ENCODE results near the gene SMAP2.

Gene SMAP2

GRCh38 chr1:40391688-40392145, 18.2 kb downstream of the SMAP2 start:
- DNase-seq: no peak

GRCh38 chr1:40392221-40392620, 18.7 kb downstream of the SMAP2 start:
- DNase-seq: no peak

DNA sequence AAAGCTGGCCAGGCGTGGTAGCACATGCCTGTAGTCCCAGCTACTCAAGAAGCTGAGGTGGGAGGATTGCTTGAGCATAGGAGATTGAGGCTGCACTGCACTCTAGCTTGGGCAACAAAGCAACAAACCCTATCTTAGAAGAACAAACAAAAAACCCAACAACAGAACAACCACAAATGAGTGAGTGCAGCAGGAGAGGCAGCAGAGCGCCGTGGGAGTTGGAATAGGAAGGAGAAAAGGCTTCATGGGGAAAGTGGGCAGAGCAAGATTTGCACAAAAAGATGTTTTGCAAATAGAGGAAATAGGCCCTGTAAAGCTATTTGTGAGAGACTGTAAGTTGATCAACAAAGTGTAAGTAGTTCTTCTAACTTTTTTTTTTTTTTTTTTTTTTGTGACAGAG, 19.6 kb downstream of the SMAP2 start:
- no peak for DNase-seq

- DNase-seq: no peak
Measured at GRCh38 chr1:40394491-40395172, 21.1 kb downstream of the SMAP2 start.

DNA sequence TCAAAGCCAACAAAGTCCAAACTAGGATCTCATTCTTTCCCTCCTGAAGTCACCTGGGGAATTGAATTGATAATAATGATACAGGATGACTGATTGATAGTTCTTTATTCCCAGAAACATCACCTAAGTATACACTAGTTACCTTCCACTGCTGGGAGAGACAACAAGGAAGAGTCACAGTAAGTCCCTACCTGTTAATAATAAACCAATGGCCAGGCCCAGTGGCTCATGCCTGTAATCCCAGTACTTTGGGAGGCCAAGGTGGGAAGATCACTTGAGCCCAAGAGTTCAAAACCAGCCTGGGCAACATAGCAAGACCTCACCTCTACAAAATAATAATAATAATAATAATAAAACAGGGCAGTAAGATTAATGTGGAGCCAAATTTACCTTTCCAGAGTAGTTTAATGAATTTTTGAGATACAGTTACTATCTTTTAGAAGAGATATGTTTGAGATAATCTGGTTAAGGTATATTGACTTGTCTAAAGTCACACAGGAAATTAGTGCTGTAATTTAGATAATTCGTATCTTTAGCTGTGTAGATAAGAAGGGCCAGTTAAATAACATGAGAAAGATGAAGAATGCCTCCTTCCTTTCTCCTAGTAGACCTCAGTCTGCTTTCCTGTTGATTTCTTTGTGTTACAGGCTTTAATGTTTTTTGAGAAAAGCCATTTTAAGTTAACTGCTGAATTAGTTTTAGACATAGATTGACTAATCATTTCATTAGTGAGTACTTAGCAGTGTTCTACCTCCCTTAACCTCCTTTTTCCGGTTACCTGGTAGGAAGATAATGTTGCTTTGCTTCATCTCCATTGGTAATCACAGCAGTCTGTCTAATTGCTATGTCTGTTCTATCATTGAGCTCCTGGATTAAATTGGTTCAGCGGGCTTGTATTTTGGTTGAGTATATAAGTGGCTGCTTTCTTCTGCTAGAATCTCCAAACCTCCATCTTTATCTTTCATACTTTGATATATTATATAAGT, 22.0 kb downstream of the SMAP2 start:
- DNase-seq: no peak

DNA sequence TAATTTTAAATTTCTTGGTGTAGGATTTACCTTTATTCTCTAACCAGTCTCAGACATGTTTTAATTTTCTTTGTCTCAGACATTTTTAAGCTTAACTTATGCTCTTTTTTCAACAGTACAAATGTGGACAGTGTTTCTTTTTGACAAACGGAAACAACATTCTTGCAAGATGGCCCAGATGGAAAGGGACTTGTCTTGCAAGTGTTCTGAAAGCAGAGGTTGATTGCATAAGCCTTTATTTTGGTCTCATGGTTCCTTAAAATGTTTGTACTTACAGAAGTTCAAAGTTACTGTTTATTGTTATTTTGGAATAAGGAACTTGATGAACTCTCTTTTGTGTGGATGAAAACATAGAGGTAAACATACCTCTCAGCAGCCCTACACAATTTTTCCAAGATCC, 22.9 kb downstream of the SMAP2 start:
- no peak for DNase-seq

- DNase-seq: no peak
Measured at GRCh38 chr1:40397258-40397657, 23.7 kb downstream of the SMAP2 start.

GRCh38 chr1:40399984-40400704, 26.6 kb downstream of the SMAP2 start:
- no peak for DNase-seq

- DNase-seq: no peak
Measured at GRCh38 chr1:40401473-40402201, 28.1 kb downstream of the SMAP2 start.

- DNase-seq: no peak
Measured at GRCh38 chr1:40404670-40405462, 31.3 kb downstream of the SMAP2 start.

DNA sequence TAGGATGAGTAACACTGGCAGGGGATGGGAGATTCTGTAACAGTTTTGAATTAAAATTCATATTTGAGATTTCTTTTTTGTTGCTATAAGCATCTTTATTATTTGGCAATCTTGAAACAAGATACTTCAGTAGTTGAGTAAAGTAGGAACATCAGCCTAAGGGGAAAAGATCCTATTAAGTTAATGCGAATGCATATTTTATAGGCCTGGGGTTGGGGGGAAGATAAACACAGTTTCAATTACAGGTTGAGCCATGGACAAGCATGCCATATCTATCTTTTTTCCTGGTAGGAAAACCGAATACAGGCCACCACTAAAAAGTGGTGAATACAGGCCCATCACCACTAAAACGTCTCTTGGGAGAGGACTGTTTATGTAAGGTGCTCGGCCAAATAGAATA, 32.3 kb downstream of the SMAP2 start:
- DNase-seq: no peak

GRCh38 chr1:40407453-40407852, 33.9 kb downstream of the SMAP2 start:
- DNase-seq: no peak

DNA sequence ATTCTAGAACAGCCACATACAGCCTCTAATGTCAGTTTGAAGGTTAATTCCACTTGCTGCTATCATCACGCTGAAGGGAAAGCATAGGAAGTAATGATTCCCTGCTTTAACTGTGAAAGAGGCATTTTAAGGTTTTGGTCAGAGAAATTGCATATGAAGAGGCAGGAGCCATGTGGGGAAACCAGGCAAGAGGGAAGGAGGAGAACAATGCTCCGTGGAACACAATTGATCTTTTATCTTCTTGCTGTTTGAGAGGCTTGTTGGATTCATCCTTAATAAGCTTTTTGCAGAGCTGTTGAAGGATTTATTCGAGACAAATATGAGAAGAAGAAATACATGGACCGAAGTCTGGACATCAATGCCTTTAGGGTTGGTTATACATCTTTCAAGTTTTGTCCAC, 35.9 kb downstream of the SMAP2 start:
- no peak for DNase-seq

DNA sequence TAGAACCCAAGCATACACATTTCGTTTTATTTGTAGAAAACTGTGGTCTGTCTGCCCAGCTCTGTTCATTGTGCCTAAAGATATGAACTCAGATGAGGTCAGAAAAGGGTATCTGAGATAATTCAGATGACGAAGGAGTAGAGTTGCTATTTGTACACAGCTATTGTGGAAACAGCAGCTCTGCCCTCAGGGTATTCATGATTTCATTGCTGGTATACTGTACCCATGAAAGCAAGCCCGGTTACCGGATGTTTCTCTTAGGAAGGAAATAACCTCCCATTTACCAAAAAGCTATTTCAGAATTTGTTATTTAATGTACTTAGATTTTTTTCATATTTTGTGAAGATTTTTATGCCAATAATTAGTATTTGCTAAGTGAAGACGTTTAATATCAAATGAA, 37.8 kb downstream of the SMAP2 start:
- no peak for DNase-seq

DNA sequence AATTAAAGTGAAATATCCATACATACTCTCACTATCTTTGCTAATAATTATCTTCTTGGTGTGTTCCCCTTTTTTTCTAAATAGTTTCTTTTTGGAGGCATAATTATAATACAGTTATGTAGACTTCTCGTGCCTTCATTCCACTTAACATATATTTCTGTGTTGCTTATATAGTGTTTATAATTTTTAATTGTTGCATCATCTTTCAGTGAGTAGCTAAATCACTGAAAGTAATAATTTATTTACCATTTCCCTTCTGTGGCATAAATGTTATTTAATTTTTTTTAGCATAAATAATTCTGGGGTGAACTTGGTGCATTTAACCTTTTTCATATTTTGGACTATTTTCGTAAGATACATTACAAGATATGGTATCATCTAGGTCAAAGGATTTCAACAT, 38.3 kb downstream of the SMAP2 start:
- no peak for DNase-seq

DNA sequence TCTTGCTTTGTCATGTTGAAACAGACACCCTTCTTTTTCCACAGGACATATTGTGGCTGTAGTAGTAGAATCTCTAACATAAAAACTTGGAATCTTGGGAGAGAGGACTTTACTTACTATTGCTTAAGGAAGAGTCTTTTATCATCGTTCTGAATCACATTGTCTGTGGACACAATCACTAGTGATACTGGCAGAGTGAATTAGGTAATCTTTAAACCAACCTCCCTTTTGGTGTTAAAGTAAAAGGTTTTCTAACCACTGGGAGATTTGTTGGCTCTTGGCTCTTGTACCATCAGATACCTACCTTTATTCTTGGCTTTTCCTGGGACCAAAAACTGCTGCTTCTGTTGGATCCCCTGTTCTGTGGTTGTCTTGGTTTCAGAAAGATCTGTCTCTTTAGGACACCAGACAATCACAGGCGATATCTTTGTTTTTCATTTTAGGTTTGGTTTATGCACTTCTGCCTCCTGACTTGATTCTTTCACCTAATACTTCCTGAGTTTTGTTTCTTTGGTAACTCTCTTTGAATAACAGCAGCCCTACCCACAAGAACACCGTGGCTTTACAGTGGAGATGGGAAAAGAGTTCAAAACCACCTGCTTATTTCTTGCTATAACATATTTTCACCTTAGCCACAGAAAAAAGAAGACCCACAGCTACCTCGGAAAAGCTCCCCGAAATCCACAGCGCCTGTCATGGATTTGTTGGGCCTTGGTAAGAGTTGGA, 40.2 kb downstream of the SMAP2 start:
- DNase-seq: no peak

DNA sequence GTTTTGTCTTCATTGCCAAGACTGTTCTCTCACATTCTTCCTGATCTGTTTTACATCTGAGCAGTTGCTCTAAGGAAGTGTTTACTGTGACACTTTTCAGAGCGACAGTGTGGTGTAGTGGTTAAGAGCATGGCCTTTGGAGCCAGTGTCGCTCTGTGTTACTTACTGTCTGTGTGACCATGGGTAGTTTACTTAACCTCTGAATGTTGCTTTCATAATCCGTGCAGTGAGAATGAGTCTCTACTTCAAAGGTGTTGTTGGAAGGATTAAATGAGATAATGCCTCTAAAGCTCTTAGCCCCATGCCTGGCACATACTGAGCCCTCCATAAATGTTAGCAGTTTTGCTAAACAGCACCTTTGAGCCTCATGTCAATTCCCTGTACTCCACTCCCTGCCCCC, 40.8 kb downstream of the SMAP2 start:
- no peak for DNase-seq

DNA sequence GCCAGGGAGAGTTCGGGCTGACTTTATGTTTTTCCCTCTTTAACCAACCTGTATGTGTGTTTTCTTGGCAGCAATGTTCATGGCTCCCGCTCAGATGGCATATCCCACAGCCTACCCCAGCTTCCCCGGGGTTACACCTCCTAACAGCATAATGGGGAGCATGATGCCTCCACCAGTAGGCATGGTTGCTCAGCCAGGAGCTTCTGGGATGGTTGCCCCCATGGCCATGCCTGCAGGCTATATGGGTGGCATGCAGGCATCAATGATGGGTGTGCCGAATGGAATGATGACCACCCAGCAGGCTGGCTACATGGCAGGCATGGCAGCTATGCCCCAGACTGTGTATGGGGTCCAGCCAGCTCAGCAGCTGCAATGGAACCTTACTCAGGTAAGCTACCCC, 43.2 kb downstream of the SMAP2 start:
- no peak for DNase-seq

DNA sequence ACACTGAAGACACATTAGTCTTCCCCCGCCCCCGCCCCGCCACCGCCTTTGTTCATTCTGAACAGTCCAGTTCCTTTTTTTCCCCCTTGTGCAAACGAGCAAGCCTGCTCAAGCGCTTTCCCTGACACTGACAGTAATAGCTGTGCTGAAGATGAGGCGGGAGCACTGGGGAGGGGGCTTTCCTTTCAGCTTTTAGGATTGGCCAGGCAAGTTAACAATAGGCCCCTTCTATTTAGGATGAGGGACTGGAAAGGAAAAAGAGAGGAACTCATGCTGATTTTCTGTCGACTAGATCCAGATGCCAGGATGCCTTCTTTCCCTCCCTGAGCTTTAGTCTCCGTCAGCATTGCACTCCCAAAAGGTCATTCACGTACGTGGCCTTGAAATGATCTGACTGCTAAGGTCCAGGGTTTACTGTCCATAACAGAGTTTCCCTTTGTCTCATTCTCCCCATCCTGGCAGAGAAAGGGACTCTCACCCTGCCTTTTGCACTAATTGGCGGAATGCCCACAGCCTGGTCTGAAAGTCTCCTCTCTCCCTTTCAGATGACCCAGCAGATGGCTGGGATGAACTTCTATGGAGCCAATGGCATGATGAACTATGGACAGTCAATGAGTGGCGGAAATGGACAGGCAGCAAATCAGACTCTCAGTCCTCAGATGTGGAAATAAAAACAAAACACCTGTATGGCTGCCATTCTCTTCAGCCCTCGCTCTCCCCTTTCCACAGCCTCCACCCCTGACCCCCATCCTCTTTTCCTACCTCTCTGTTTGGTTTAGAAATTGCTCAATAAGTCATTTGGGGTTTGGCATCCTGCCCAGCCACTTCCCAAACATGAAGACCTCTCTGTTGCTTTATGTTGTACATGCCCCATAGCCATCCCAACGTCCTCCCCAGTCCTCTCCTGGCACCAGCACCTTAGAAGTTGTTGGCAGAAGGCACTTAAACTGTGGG, 48.2 kb downstream of the SMAP2 start:
- DNase-seq: no peak
